ENCODE measurements around the gene SHISA9. TPM values are rescaled to one million over a fixed set of nuclear protein-coding genes. Genes with fewer than 3 reads are reported as not detected.

SHISA9 gene
- total RNA-seq, 1 donor from 2014 or later = not detected

- DNase-seq (ENCODE audit: low read depth in 2 of 2) = no peak
Observed at GRCh38 chr16:13262270-13263090, 361.1 kb downstream of the SHISA9 start.

GRCh38 chr16:13264749-13265552 lies 363.6 kb downstream of the SHISA9 start:
- no peak for DNase-seq (ENCODE audit: low read depth in 2 of 2)

- DNase-seq (ENCODE audit: low read depth in 2 of 2) = no peak
Observed at GRCh38 chr16:13269359-13269758, 368.0 kb downstream of the SHISA9 start.

DNA sequence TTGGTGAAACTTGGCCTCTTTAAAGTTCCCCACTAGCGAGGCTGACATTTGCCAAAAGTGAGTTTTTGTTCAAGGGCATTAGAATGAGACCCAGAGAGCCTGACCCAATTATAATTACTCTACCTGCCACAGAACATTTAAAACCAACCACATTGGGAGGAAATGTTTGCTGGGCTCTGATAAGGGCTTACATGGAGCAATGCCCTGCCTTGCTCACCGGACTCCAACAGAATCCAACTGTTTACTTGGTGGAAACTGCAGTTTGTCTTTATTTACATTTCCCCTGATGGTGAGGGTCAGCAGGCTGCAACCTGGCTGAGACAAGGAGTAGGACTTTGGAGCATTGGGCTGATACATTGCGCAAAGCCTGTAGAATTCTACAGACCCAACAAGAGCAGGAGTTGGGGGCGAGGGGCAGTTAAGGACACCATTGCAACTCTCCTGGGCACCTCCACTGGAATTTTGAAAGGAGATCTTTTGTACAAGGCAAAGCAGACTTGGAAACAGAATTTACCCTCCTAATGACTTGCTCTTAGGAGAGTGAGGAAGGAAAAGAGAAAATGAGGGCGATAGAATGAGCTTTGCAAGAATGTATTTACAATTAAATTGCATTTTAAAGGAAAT lies 368.6 kb downstream of the SHISA9 start:
- no peak for DNase-seq (ENCODE audit: low read depth in 2 of 2)

- no peak for DNase-seq (ENCODE audit: low read depth in 2 of 2)
Observed at GRCh38 chr16:13270602-13271001, 369.2 kb downstream of the SHISA9 start.

DNA sequence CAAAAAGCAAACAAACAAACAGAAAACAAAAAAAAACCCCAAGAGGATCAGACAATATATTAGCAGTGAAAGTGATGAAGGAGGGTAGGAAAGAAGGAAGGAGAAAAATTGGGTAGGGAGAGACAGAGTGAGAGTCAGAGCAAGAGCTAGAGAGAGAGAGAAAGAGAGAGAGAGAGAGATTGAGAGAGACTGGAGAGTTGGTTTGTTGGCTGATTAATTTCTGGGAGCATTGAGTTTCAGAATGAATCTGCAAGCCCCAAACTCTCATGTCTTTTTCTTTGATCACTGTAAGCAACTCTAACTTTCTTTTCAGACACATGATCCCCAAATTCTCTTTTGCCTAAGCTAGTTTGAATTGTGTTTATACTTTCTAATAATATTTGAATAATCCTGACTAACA lies 388.1 kb downstream of the SHISA9 start:
- no peak for DNase-seq (ENCODE audit: low read depth in 2 of 2)

Other genes with a start within 250 kb of the SHISA9 start
- 4.0 and 7.6 TPM in 2 replicates for gene CPPED1, start 97.7 kb upstream of the SHISA9 start, total RNA-seq

All from lung microvascular endothelial cell (primary cell).